ENCODE results near the gene ATP5PO.
A peak's percentile ranks its signal among the peaks of the same experiment; 100 is the strongest.

The ATP5PO gene

DNA sequence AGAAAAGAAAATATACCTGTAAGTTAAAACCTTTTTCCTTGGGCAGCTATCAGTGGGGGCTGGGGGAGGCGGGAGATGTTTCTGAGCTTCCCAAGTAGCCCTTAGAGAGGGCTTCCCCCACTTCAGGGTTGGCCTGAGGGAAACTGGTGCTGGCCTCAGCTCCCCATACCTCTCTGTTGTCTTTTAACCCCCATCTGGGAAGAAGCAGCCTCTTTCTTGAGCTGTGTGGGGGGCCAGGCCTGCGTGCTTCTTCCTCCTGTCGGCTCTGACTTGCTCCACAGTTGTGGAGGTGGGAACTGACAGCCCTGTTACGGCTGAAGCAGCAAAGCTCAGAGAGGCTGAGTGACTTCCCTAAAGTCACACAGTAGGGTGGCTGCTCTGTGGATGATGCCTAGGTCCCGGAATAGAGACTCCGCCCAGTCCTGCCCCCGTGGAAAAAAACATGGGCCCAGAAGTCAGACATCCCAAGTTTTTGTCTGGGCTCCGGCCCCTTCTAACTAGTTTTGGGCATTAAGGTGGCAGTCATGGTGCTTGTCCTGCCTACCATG is 55.2 kb downstream of the ATP5PO start:
- CTCF ChIA-PET, result no interaction called here
- POLR2A ChIA-PET (ENCODE audit: low non-redundant PET), result no interaction called here
- no peak for DNase-seq (ENCODE audit: low spot score)
- TF ChIP-seq, protein P1, sequence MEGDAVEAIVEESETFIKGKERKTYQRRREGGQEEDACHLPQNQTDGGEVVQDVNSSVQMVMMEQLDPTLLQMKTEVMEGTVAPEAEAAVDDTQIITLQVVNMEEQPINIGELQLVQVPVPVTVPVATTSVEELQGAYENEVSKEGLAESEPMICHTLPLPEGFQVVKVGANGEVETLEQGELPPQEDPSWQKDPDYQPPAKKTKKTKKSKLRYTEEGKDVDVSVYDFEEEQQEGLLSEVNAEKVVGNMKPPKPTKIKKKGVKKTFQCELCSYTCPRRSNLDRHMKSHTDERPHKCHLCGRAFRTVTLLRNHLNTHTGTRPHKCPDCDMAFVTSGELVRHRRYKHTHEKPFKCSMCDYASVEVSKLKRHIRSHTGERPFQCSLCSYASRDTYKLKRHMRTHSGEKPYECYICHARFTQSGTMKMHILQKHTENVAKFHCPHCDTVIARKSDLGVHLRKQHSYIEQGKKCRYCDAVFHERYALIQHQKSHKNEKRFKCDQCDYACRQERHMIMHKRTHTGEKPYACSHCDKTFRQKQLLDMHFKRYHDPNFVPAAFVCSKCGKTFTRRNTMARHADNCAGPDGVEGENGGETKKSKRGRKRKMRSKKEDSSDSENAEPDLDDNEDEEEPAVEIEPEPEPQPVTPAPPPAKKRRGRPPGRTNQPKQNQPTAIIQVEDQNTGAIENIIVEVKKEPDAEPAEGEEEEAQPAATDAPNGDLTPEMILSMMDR (conservative IDR thresholded peaks at IDR 0.05; ENCODE audit: low read depth), result no peak
- no peak overlapping the region for H3K27ac ChIP-seq

DNA sequence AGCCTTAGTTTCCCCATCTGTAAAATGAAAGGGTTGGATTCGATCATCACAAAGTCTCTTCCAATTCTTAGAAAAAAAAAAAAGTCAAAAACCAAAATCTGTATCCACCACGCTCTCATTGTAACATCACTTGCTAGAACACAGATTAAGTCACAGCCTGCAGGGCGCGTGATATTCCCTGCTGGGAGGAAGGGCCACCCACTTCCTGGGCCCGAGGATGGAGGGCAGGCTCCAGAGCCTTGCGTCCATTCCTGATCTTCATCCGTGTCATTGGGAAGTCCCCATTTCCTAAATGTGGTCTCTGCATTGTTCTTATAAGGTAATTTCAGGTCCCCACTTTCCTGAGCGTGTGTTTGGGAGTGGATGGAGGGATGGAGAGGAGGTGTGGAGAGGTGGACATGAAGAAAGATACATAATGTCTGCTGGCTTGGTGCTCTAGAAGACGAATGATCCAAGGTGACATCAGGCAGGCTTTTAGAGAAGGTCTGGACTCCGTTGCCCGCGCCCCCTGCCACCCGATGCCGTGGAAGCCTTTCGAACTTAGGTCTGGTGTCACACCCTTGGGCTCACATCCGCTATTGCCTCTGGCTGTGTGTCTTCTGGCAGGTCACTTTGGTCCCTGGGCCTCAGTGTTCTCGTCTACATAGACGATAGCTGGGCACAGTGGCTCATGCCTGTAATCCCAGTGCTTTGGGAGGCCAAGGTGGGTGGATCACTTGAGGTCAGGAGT is 56.1 kb downstream of the ATP5PO start:
- no peak overlapping the region for H3K27ac ChIP-seq
- DNase-seq (ENCODE audit: low spot score), result no peak
- TF ChIP-seq, protein P1 (conservative IDR thresholded peaks at IDR 0.05; ENCODE audit: low read depth), result no peak
- CTCF ChIA-PET, result no interaction called here
- POLR2A ChIA-PET (ENCODE audit: low non-redundant PET), result no interaction called here

DNA sequence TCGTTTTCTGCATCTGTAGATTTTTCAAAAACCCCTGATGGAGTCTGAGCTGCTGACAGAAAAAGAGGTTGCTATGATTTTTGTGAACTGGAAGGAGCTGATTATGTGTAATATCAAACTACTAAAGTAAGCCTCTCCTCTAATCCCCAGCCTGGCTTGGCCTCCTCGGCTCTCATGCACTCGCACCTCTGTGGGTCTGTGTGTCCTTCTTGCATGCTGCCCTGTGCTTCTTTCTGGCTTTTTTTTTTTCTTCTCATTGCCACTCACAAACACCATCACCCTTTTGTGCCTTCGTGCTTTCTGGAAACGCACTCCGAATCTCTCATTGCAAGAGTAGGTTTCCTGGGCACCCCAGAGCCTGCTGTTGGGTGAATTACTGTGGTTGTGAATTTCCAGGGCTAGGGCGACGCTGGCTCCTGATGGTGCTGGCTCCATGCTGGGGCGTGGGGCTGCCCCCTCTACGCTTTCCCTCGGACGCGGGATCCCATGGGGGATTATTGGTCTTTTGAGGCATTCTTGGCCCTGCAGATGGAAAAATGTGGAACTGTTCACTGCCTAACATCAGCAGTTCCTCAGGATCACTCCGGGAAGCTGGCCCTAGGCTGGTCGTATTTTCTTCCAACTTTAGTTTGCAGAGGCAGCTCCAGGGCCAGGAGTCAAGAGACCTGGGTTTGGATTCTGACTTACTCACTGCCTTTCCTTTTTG is 56.8 kb downstream of the ATP5PO start:
- H3K27ac ChIP-seq, result no peak overlapping the region
- CTCF ChIA-PET, result no interaction called here
- TF ChIP-seq, protein P1 (conservative IDR thresholded peaks at IDR 0.05; ENCODE audit: low read depth), result no peak
- DNase-seq (ENCODE audit: low spot score), result no peak
- POLR2A ChIA-PET (ENCODE audit: low non-redundant PET), result no interaction called here

DNA sequence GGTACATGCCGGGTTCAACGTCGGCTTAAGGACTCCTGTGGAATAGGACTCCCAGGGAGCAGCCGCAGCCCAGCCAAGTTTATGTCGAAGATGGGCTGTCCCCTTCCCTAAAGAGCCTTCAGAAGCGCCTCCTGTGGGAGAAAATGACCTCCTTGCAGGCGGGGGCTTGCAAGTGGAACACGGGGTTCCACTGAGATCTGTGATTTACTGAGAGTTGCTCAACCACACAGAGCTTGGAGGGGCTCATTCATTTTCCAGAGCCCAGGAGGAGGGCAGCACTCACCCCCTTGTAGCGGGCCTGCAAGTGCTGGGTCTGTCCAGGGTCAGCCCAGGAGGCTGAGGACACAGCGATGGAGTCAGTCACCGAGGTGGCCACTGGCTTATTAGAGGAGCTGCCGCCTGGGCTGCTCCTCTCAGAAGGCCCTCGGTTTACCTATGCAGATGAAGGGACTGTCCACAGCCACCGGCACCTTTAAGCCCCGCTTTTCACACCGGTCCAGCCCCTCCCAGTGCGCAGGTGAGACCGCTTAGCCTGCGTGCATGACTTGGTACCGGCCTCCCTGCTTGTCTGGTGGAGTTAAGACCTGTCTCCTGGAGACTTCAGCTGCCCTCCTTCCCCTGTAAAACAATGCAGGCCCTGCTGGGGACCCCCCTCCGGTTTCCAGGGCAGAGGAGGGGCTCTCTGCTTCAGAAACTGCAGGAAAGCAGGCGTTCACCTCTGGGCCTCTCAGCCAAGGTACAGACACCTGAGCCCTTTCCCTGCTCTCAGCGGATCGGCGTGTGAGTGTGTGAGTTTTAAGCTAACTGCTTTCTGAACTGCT is 57.5 kb downstream of the ATP5PO start:
- no peak overlapping the region for H3K27ac ChIP-seq
- TF ChIP-seq, protein P1 (conservative IDR thresholded peaks at IDR 0.05; ENCODE audit: low read depth), result no peak
- no peak for DNase-seq (ENCODE audit: low spot score)
- POLR2A ChIA-PET (ENCODE audit: low non-redundant PET), result no interaction called here
- CTCF ChIA-PET, result no interaction called here

DNA sequence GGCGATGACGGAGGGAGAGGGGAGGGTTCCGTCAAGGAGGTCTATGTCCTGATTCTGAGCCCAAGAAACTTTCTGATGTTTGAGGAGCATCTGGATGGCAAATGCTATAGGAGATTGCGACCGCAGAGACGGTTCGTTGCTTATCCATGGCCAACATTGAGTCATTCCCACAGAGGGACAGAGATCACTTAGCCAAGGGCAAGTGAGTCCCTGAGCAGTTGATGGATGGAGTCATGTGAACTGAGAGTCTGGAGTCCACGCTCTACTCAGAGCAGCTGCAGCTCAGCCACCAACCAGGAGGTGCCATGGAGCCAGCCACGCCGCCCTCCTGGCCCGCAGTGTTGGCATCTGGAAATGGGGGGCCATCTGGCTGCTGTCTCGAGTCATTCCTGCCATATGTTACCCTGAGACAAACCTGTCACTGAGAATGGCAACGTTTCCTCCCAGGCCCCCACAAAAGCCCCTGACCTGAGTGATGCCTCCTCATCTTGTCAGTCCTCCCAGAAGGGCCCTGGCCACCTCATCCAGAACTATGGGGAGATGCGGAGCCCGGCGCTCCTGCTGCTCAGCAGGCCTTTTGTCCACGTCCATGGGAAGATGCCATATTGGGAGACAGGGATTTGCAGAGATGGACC is 58.6 kb downstream of the ATP5PO start:
- no peak for DNase-seq (ENCODE audit: low spot score)
- TF ChIP-seq, protein P1 (conservative IDR thresholded peaks at IDR 0.05; ENCODE audit: low read depth), result no peak
- no peak overlapping the region for H3K27ac ChIP-seq
- CTCF ChIA-PET, result no interaction called here
- POLR2A ChIA-PET (ENCODE audit: low non-redundant PET), result no interaction called here

DNA sequence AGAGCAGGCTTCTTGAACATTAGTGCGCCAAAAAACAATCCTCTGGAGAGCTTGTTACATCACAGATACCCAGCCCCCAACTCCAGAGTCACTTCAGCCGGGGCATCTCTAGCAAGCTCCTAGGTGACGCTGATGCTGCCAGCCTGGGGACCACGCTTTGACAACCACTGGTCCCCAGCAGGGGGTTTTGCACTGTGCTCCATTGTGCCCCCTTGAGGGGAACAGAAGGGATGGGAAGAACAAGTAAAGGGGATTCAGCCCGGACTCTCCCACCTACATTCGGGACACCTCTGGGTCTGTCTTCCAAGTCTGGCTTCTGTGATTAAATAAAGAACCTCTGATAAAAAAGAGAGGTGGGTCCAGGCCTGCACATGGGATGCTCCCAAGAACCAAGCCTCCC is 60.4 kb downstream of the ATP5PO start:
- ChIA-PET CTCF (interaction anchor here (0.6 kb wide), 1 partner anchor 211 kb away, joined by 3 read pairs; no protein-coding TSS in a partner anchor), POLR2A (ENCODE audit: low non-redundant PET) (no interaction called here)
- H3K27ac ChIP-seq, result peak overlapping the region; percentile 71
- no peak for DNase-seq (ENCODE audit: low spot score)
- TF ChIP-seq, protein P1 (conservative IDR thresholded peaks at IDR 0.05; ENCODE audit: low read depth), result no peak

Measured in RWPE1 (cell line).